C1 segment of cervical spinal cord (tissue), 14 donors: ENCODE data around the gene CX3CR1.

Source experiments
- DNase-seq, 14 donors: peaks; one replicate each; lab custom pipeline; 2025; lab: John Stamatoyannopoulos, UW

Gene CX3CR1

GRCh38 chr3:39291903-39292329 lies 12.1 kb upstream of the CX3CR1 start:
- DNase-seq, result peak in 10 of 14 donors; percentile 14 to 65 (median 23)

- DNase-seq, result no peak
These were observed 10.4 kb upstream of the CX3CR1 start for GRCh38 chr3:39290255-39290654.

GRCh38 chr3:39289107-39289506 lies 9.3 kb upstream of the CX3CR1 start:
- DNase-seq, result no peak

GRCh38 chr3:39288300-39288808 lies 8.5 kb upstream of the CX3CR1 start:
- peak in 12 of 14 donors; percentile 17 to 77 (median 52) for DNase-seq

GRCh38 chr3:39287216-39288164 lies 7.7 kb upstream of the CX3CR1 start:
- no peak for DNase-seq

GRCh38 chr3:39286771-39287170 lies 6.9 kb upstream of the CX3CR1 start:
- DNase-seq, result no peak

GRCh38 chr3:39285332-39285731 lies 5.5 kb upstream of the CX3CR1 start:
- no peak for DNase-seq

GRCh38 chr3:39284457-39284881 lies 4.6 kb upstream of the CX3CR1 start:
- no peak for DNase-seq

GRCh38 chr3:39282057-39282456 lies 2.2 kb upstream of the CX3CR1 start:
- DNase-seq, result no peak

- DNase-seq, result no peak
These were observed 1.7 kb upstream of the CX3CR1 start for GRCh38 chr3:39281533-39281932.

- no peak for DNase-seq
These were observed 735 bp upstream of the CX3CR1 start for GRCh38 chr3:39280571-39280970.

- no peak for DNase-seq
These were observed 1.3 kb downstream of the CX3CR1 start for GRCh38 chr3:39278616-39278935.

- no peak for DNase-seq
These were observed 1.8 kb downstream of the CX3CR1 start for GRCh38 chr3:39277893-39278615.

- no peak for DNase-seq
These were observed 3.1 kb downstream of the CX3CR1 start for GRCh38 chr3:39276746-39277145.

- DNase-seq, result no peak
These were observed 3.8 kb downstream of the CX3CR1 start for GRCh38 chr3:39275963-39276593.

- DNase-seq, result no peak
These were observed 4.8 kb downstream of the CX3CR1 start for GRCh38 chr3:39275052-39275451.

GRCh38 chr3:39273119-39273518 lies 6.7 kb downstream of the CX3CR1 start:
- DNase-seq, result no peak

GRCh38 chr3:39272191-39272590 lies 7.6 kb downstream of the CX3CR1 start:
- no peak for DNase-seq

GRCh38 chr3:39271363-39271914 lies 8.4 kb downstream of the CX3CR1 start:
- no peak for DNase-seq

- no peak for DNase-seq
These were observed 10.3 kb downstream of the CX3CR1 start for GRCh38 chr3:39269528-39269927.

GRCh38 chr3:39268549-39268900 lies 11.3 kb downstream of the CX3CR1 start:
- no peak for DNase-seq
